H1 (cell line): ENCODE measurements around the gene POLE4.

Source experiments
- CTCF ChIP-seq, 3 experiments: IDR thresholded peaks; 1 replicate in 2 of 3; 2 replicates in 1 of 3; pipeline versions ENCODE4 v1.5.1 to v1.6.1; 2011; ENCODE audit warnings: low read length in 3 of 3, mild to moderate bottlenecking in 3 of 3, inconsistent platforms in 2 of 3, low read depth in 1 of 3, moderate library complexity in 1 of 3; ENCODE audit not compliant: insufficient read depth in 1 of 3; ENCODE audit errors: control extremely low read depth in 1 of 3
- EZH2 ChIP-seq: fragments of 200-600 bp; sonication (generic); IDR thresholded peaks from 2 replicates; pipeline ENCODE4 v1.7.1; 2012; ENCODE audit warnings: low read depth, mild to moderate bottlenecking, moderate library complexity, low read length, inconsistent platforms; ENCODE audit not compliant: severe bottlenecking
- JUND ChIP-seq: IDR thresholded peaks from 2 replicates; pipeline ENCODE4 v1.6.1; 2011; ENCODE audit warnings: mild to moderate bottlenecking, improper control_type of control experiment, low read length
- POLR2AphosphoS5 ChIP-seq: IDR thresholded peaks from 2 replicates; pipeline ENCODE4 v1.6.1; 2011; ENCODE audit warnings: low read depth, low read length
- RFX5 ChIP-seq: IDR thresholded peaks from 2 replicates; pipeline ENCODE4 v1.6.1; 2011; ENCODE audit warnings: low read depth, low read length, improper control_type of control experiment, borderline replicate concordance
- SIN3A ChIP-seq, 2 experiments: IDR thresholded peaks in 1 of 2; conservative IDR thresholded peaks in 1 of 2; 2 replicates each; pipeline ENCODE4 v1.6.1; 2011 to 2012; ENCODE audit warnings: low read length in 2 of 2, improper control_type of control experiment in 1 of 2, low read depth in 1 of 2, mild to moderate bottlenecking in 1 of 2
- TEAD4 ChIP-seq: IDR thresholded peaks from 2 replicates; pipeline ENCODE4 v1.6.1; 2012; ENCODE audit warnings: low read depth, low read length, inconsistent platforms, mixed read lengths
- YY1 ChIP-seq: IDR thresholded peaks from 2 replicates; pipeline ENCODE4 v1.6.1; 2011; ENCODE audit warnings: low read depth, mild to moderate bottlenecking, low read length

DNA sequence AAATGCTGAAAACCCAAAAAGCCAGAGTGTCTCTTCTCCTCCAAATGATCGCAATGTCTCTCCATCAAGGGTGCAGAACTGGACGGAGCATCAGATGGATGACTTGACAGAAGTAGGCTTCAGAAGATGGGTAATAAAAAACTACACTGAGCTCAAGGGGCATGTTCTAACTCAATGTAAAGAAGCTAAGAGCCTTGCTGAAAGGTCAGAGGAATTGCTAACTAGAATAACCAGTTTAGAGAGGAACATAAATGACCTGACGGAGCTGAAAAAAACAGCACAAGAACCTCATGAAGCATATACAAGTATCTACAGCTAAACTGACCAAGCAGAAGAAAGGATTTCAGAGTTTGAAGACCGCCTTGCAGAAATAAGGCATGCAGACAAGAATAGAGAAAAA is 9.7 kb upstream of the POLE4 start:
- TF ChIP-seq SIN3A (conservative IDR thresholded peaks at IDR 0.05 in 1 of 2, IDR thresholded peaks at IDR 0.05 in 1 of 2; ENCODE audit: low read depth in 1 of 2, low read length in 2 of 2): no peak
- no peak for TF ChIP-seq CTCF (IDR thresholded peaks at IDR 0.05; ENCODE audit: control extremely low read depth in 1 of 3, insufficient read depth in 1 of 3, low read depth in 1 of 3, low read length in 3 of 3)
- TF ChIP-seq JUND: no peak
- no peak for TF ChIP-seq YY1
- TF ChIP-seq EZH2: no peak
- TF ChIP-seq POLR2AphosphoS5: no peak
- TF ChIP-seq TEAD4: no peak
- TF ChIP-seq RFX5: no peak
